MCF 10A (cell line): ENCODE measurements around the gene MYL10. TPM values are rescaled to one million over a fixed set of nuclear protein-coding genes. Genes with fewer than 3 reads are reported as not detected.

Experiments
- Bru-seq: library from RNA; stranded (reverse); fragments of 400-500 nt; gene quantifications from one replicate; lab custom pipeline; 2021; lab: Mats Ljungman, UMichigan
- BruChase-seq, 2 experiments: library from RNA; stranded (reverse); fragments of 400-500 nt; gene quantifications; one replicate each; lab custom pipeline; 2021; lab: Mats Ljungman, UMichigan
- BruUV-seq: library from RNA; stranded (reverse); fragments of 400-500 nt; replicated peaks from 2 replicates; lab custom pipeline; 2021; lab: Mats Ljungman, UMichigan
- CTCF ChIA-PET: fragments of 300-600 bp; sonication (Branson Sonifier 250); formaldehyde crosslinking; extraction: SDS; loops from one replicate; lab custom pipeline; 2021; ENCODE audit warnings: antibody characterized with exemption, inconsistent platforms; lab: Yijun Ruan, JAX
- POLR2A ChIA-PET: fragments of 300-600, 350-650 bp; sonication (Branson Sonifier 250); formaldehyde crosslinking; extraction: SDS; loops from one replicate; lab custom pipeline; 2020; ENCODE audit warnings: antibody characterized with exemption, inconsistent platforms; lab: Yijun Ruan, JAX
- DNase-seq: peaks from one replicate; pipeline ENCODE4 v3.0.0-alpha.2; 2018; ENCODE audit not compliant: unreplicated experiment
- H3K27ac Mint-ChIP-seq: one replicate; pipeline ENCODE4 v1.8.0; 2022; ENCODE audit warnings: mild to moderate bottlenecking, low read depth, mixed read lengths; ENCODE audit not compliant: unreplicated experiment
- H3K27me3 Mint-ChIP-seq: one replicate; pipeline ENCODE4 v1.8.0; 2022; ENCODE audit warnings: mixed read lengths; ENCODE audit not compliant: insufficient read depth, unreplicated experiment
- H3K36me3 Mint-ChIP-seq: one replicate; pipeline ENCODE4 v1.8.0; 2022; ENCODE audit warnings: mild to moderate bottlenecking, moderate library complexity, mixed read lengths; ENCODE audit not compliant: insufficient read depth, unreplicated experiment
- H3K4me1 Mint-ChIP-seq: one replicate; pipeline ENCODE4 v1.8.0; 2022; ENCODE audit warnings: mixed read lengths; ENCODE audit not compliant: insufficient read depth, unreplicated experiment
- H3K4me3 Mint-ChIP-seq: one replicate; pipeline ENCODE4 v1.8.0; 2022; ENCODE audit warnings: mild to moderate bottlenecking, moderate library complexity, mixed read lengths; ENCODE audit not compliant: unreplicated experiment
- H3K9me3 Mint-ChIP-seq: one replicate; pipeline ENCODE4 v1.8.0; 2022; ENCODE audit warnings: mixed read lengths; ENCODE audit not compliant: unreplicated experiment
- intact Hi-C: fragments of 100-400 bp; cut with micrococcal nuclease; formaldehyde crosslinking; loops from 2 replicates; pipeline ENCODE4 v1.14.1; 2022
- long read RNA-seq: library from polyadenylated mRNA; stranded (forward); transcript quantifications from one replicate; pipeline ENCODE4 v2.0.0, GENCODE V29; 2022
- total RNA-seq: library from RNA; stranded (reverse); gene quantifications from 2 replicates; pipeline ENCODE4 v1.2.3, GENCODE V29; 2022
- TF ChIP-seq, protein P1 (sequence below): fragments of 200-600 bp; IDR thresholded peaks from one replicate; pipeline ENCODE4 v1.8.0; 2022; ENCODE audit warnings: antibody characterized with exemption, mild to moderate bottlenecking; ENCODE audit not compliant: unreplicated experiment

Gene MYL10
- total RNA-seq, result not detected in 2 replicates
- Bru-seq, nascent RNA, result not detected
- not detected for BruChase-seq, experiment 1, labeled RNA remaining after a 6-hour chase
- BruChase-seq, experiment 2, labeled RNA remaining after a 2-hour chase, result not detected
- long read RNA-seq, result 0 reads

DNA sequence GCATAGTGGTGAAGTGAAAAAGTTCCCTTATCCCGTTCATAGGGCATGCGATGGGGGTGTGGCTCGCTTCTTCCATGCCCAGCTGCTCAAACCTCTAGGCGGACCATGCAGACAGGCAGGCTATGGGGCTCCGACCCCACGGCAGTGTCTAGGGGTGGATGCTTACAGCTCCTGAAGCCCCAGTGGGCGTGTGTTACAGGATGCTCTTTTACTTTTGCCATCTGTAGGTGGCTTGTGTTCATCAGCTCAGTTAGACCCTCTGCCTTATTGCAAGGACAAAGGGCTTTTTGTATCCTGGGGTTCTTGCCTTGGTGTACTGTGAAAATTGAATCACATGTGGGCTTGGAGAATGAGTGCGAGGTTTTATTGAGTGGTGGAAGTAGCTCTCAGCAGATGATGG lies at the start of gene MYL10:
TSS of gene MYL10 (minus strand) at position 126 of the 400 bp plus-strand sequence. CDS start 178 bp downstream, outside the sequence.
- Mint-ChIP-seq H3K9me3 (no peaks in the 10 kb centered on the region), H3K27ac (no peak within 1 kb of the TSS), H3K4me1 (peaks cover 12% of the 10 kb centered on the region), H3K4me3 (no peak within 1 kb of the TSS), H3K27me3 (peaks cover 13% of the 10 kb centered on the region), H3K36me3 (no peaks in the 10 kb centered on the region)
- CTCF ChIA-PET, result interaction anchor here (1.2 to 1.9 kb wide), 3 partner anchors 12 to 185 kb away, joined by 3 to 4 read pairs (median 4); no protein-coding TSS in a partner anchor
- DNase-seq, result no peak
- intact Hi-C loops, result no loop called here
- POLR2A ChIA-PET, result no interaction called here
- no TSS peak for BruUV-seq
- TF ChIP-seq, protein P1, sequence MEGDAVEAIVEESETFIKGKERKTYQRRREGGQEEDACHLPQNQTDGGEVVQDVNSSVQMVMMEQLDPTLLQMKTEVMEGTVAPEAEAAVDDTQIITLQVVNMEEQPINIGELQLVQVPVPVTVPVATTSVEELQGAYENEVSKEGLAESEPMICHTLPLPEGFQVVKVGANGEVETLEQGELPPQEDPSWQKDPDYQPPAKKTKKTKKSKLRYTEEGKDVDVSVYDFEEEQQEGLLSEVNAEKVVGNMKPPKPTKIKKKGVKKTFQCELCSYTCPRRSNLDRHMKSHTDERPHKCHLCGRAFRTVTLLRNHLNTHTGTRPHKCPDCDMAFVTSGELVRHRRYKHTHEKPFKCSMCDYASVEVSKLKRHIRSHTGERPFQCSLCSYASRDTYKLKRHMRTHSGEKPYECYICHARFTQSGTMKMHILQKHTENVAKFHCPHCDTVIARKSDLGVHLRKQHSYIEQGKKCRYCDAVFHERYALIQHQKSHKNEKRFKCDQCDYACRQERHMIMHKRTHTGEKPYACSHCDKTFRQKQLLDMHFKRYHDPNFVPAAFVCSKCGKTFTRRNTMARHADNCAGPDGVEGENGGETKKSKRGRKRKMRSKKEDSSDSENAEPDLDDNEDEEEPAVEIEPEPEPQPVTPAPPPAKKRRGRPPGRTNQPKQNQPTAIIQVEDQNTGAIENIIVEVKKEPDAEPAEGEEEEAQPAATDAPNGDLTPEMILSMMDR, result no peak

DNA sequence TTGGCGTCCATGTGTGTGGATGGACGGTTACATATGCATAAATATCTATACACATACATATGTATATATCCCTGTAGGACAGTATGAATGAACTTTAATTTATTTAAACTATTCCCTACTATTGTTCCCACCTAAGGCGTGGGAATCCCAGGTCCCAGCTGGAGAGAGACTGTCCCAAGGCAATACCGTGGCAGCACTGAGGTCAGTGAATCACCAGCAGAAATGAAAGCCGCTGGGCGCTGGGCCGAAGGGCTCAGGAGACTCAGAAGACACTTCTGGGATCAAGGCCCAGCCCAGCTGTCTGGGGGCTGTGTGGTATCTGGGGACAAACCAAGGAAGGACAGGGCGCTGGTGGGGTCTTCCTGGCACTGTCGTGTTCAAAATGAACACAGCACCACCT lies 49.6 kb upstream of the MYL10 start:
- TF ChIP-seq, protein P1, result no peak
- Mint-ChIP-seq H3K27ac (no peak overlapping the region), H3K4me3 (no peak overlapping the region), H3K4me1 (peaks cover 21% of the 10 kb centered on the region), H3K9me3 (no peaks in the 10 kb centered on the region), H3K36me3 (no peaks in the 10 kb centered on the region), H3K27me3 (no peaks in the 10 kb centered on the region)
- BruUV-seq, result no TSS peak
- intact Hi-C loops, result no loop called here
- CTCF ChIA-PET, result interaction anchor here (0.6 to 1.3 kb wide), 3 partner anchors 76 to 140 kb away, joined by 3 to 5 read pairs (median 4); no protein-coding TSS in a partner anchor
- DNase-seq, result peak; percentile 76
- POLR2A ChIA-PET, result no interaction called here

DNA sequence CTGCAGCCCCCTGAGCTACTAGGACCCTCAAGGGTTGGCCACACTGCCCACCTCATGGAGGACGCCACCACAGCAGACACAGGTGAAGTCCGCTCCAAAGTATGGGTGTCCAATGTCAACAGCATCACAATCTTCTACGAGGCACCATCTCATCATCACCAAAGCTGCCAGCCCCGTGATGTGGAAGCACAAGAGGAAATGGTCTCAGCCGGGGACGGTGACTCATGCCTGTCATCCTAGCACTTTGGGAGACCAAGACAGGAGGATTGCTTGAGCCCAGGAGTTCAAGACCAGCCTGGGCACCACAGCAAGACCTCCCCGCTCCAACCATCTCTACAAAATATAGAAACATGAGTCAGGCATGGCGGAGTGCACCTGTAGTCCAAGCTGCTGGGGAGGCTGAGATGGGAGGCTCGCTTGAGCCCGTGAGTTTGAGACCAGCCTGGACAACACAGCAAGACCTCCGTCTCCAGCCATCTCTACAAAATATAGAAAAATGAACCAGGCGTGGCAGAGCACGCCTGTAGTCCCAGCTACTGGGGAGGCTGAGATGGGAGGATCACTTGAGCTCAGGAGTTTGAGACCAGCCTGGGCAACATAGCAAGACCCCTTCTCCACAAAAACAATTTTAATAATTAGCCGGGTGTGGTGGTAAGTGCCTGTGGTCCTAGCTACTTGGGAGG lies 48.8 kb upstream of the MYL10 start:
- CTCF ChIA-PET, result interaction anchor here (0.6 to 0.8 kb wide), 3 partner anchors 10 to 139 kb away, joined by 3 to 4 read pairs (median 3); no protein-coding TSS in a partner anchor
- intact Hi-C loops, result no loop called here
- peak; percentile 54 for DNase-seq

DNA sequence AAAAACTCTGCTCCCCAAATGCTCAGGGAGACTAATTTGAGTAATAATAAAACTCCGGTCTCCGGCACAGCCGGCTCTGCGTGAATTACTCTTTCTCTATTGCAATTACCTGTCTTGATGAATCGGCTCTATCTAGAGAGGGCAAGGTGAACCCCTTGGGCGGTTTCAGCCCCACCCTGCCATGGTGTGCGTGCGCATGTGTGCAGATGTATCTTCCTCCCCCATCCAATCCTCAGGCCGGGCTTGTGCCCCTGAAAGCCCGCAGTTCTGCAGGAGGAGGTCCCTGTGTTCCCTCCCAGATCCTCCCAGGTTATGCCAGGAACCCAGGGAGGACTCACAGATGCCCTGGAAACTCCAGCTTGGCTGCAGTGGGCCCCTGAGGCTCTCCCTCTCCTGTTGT lies 48.3 kb upstream of the MYL10 start:
- ChIA-PET POLR2A (no interaction called here), CTCF (interaction anchor here (0.6 kb wide), 1 partner anchor 9 kb away, joined by 3 read pairs; no protein-coding TSS in a partner anchor)
- peaks cover 5% of the 10 kb centered on the region for H3K9me3 Mint-ChIP-seq
- no peaks in the 10 kb centered on the region for H3K36me3 Mint-ChIP-seq
- TF ChIP-seq, protein P1, result no peak
- no TSS peak for BruUV-seq
- no peak overlapping the region for H3K4me3 Mint-ChIP-seq
- peaks cover 21% of the 10 kb centered on the region for H3K4me1 Mint-ChIP-seq
- no peak for DNase-seq
- intact Hi-C loops, result no loop called here
- H3K27me3 Mint-ChIP-seq, result no peaks in the 10 kb centered on the region
- H3K27ac Mint-ChIP-seq, result no peak overlapping the region

More for the DNA sequence above, 48.8 kb upstream of the MYL10 start:
- no peak overlapping the region for H3K27ac Mint-ChIP-seq
- H3K4me3 Mint-ChIP-seq, result no peak overlapping the region
- BruUV-seq, result no TSS peak
- TF ChIP-seq, protein P1, result no peak
- H3K9me3 Mint-ChIP-seq, result no peaks in the 10 kb centered on the region
- H3K4me1 Mint-ChIP-seq, result peaks cover 21% of the 10 kb centered on the region
- H3K27me3 Mint-ChIP-seq, result no peaks in the 10 kb centered on the region
- POLR2A ChIA-PET, result no interaction called here
- no peaks in the 10 kb centered on the region for H3K36me3 Mint-ChIP-seq
